K562 (cell line): ENCODE measurements around the gene HMX3. TPM values are rescaled to one million over a fixed set of nuclear protein-coding genes. Genes with fewer than 3 reads are reported as not detected.

Source experiments
- CBX8 ChIP-seq: fragments of 200-600 bp; sonication (generic); IDR thresholded peaks from 2 replicates; pipeline ENCODE4 v1.6.1; 2012; ENCODE audit warnings: borderline replicate concordance, mixed run types, low read depth, mild to moderate bottlenecking, moderate library complexity, mixed read lengths, low read length, control low read depth, inconsistent platforms; ENCODE audit not compliant: poor library complexity, severe bottlenecking; ENCODE audit errors: extremely low read depth
- ESRRA ChIP-seq: fragments of 450-650 bp; IDR thresholded peaks from 2 replicates; pipeline ENCODE4 v1.6.1; 2014; ENCODE audit warnings: low read depth, mild to moderate bottlenecking, moderate library complexity, borderline replicate concordance
- FOSL1 ChIP-seq: fragments of 200-800 bp; sonication (Bioruptor generic); conservative IDR thresholded peaks from 2 replicates; pipeline ENCODE4 v1.6.1; 2016; ENCODE audit warnings: missing genetic modification characterization, missing compliant biosample characterization
- FOXA1 ChIP-seq: fragments of 450-650 bp; IDR thresholded peaks from 2 replicates; pipeline ENCODE4 v1.6.1; 2016; ENCODE audit warnings: mild to moderate bottlenecking, borderline replicate concordance
- FUS ChIP-seq: fragments of 200-400 bp; formaldehyde crosslinking; optimal IDR thresholded peaks from 2 replicates; pipeline ENCODE3; 2017; ENCODE audit warnings: low read depth, low read length
- HIVEP1 ChIP-seq: fragments of 250-450 bp; sonication (Bioruptor Pico); IDR thresholded peaks from 2 replicates; pipeline ENCODE4 v1.4.0; 2020; ENCODE audit warnings: mild to moderate bottlenecking
- MED1 ChIP-seq: sonication (generic); formaldehyde crosslinking; IDR thresholded peaks from 2 replicates; pipeline ENCODE4 v1.8.1; 2023; ENCODE audit warnings: missing genetic modification reagents, borderline replicate concordance
- NCOR1 ChIP-seq: fragments of 450-650 bp; IDR thresholded peaks from 2 replicates; pipeline ENCODE4 v1.6.1; 2016; ENCODE audit warnings: mild to moderate bottlenecking, moderate library complexity
- SIN3B ChIP-seq: fragments of 450-650 bp; IDR thresholded peaks from 2 replicates; pipeline ENCODE4 v1.6.1; 2017; ENCODE audit warnings: low read depth, mild to moderate bottlenecking, moderate library complexity
- SMARCE1 ChIP-seq: fragments of 450-650 bp; IDR thresholded peaks from 2 replicates; pipeline ENCODE4 v1.7.1; 2016; ENCODE audit warnings: mild to moderate bottlenecking
- SRSF1 ChIP-seq: fragments of 200-400 bp; formaldehyde crosslinking; IDR thresholded peaks from 2 replicates; pipeline ENCODE4 v1.6.1; 2017; ENCODE audit warnings: mild to moderate bottlenecking, low read depth, low read length, moderate library complexity
- TAF9B ChIP-seq: fragments of 450-650 bp; IDR thresholded peaks from 2 replicates; pipeline ENCODE4 v1.6.1; 2018; ENCODE audit warnings: mild to moderate bottlenecking; ENCODE audit not compliant: partially characterized antibody
- TOE1 ChIP-seq, 2 experiments: fragments of 450-650 bp in 1 of 2; sonication (generic) in 1 of 2; formaldehyde crosslinking in 1 of 2; IDR thresholded peaks; 2 replicates each; pipeline versions ENCODE4 v1.7.1 to v1.8.0; 2016 to 2022; ENCODE audit warnings: borderline replicate concordance in 2 of 2, mild to moderate bottlenecking in 2 of 2, antibody characterized with exemption in 1 of 2, inconsistent platforms in 1 of 2, low read depth in 1 of 2, missing genetic modification reagents in 1 of 2, moderate library complexity in 1 of 2
- ZNF143 ChIP-seq: sonication (generic); formaldehyde crosslinking; IDR thresholded peaks from 2 replicates; pipeline ENCODE4 v1.9.0; 2022; ENCODE audit warnings: mild to moderate bottlenecking, missing genetic modification reagents
- ZNF23 ChIP-seq: fragments of 250-450 bp; sonication (Bioruptor Pico); IDR thresholded peaks from 2 replicates; pipeline ENCODE4 v1.4.0; 2020; ENCODE audit warnings: mild to moderate bottlenecking
- ZNF57 ChIP-seq: fragments of 450-650 bp; formaldehyde crosslinking; IDR thresholded peaks from 2 replicates; pipeline ENCODE4 v1.4.0; 2020; ENCODE audit warnings: mild to moderate bottlenecking, moderate library complexity
- polyA plus RNA-seq, 8 experiments: library from polyadenylated mRNA; depleted of rRNA in 4 of 8; stranded (reverse) in 5 of 8; unstranded in 3 of 8; fragments of >200 nt; fragmentation: Nextera tagmentation in 2 of 8; fragmentation: Illumina TruSeq in 1 of 8; extraction: Ambion mirVana in 2 of 8; extraction: Trizol in 1 of 8; gene quantifications; 2 replicates each; pipeline versions ENCODE4 v1.2.1 to v1.2.3, GENCODE V29; 2011 to 2014; ENCODE audit warnings: inconsistent platforms in 1 of 8, missing spikeins in 1 of 8
- total RNA-seq, 7 experiments: library from RNA; depleted of rRNA in 6 of 7; stranded (reverse); fragments of >200 nt in 6 of 7; fragmentation: Illumina TruSeq in 2 of 7; extraction: Trizol in 2 of 7; gene quantifications; 2 replicates each; pipeline versions ENCODE4 v1.2.1 to v1.2.3, GENCODE V29; 2011 to 2021; ENCODE audit warnings: low replicate concordance in 1 of 7
- TF ChIP-seq, protein P1 (sequence below): conservative IDR thresholded peaks from 2 replicates; pipeline ENCODE4 v1.6.1; 2011; ENCODE audit warnings: low read depth, mild to moderate bottlenecking, low read length; ENCODE audit not compliant: control insufficient read depth
- TF ChIP-seq, protein P2 (sequence below), 2 experiments: fragments of 150-350 bp in 1 of 2; IDR thresholded peaks; 2 replicates each; pipeline ENCODE4 v1.6.1; 2012 to 2016; ENCODE audit warnings: low read depth in 2 of 2, low read length in 2 of 2, mild to moderate bottlenecking in 1 of 2, moderate library complexity in 1 of 2
- TF ChIP-seq, protein P3 (sequence below): sonication (generic); formaldehyde crosslinking; IDR thresholded peaks from 2 replicates; pipeline ENCODE4 v1.8.1; 2022; ENCODE audit warnings: missing genetic modification reagents
- TF ChIP-seq, protein P4 (sequence below): fragments of 250-450 bp; sonication (Bioruptor Pico); IDR thresholded peaks from 2 replicates; pipeline ENCODE4 v1.8.0; 2021; ENCODE audit warnings: mild to moderate bottlenecking, moderate library complexity

Gene HMX3
- total and polyA plus RNA-seq, 9 of the 15 experiments (the other 6 are each of a cell fraction or from before 2014, with no cell fraction given): 0.55 to 43.5 (median 7.4) TPM; not detected in 2

DNA sequence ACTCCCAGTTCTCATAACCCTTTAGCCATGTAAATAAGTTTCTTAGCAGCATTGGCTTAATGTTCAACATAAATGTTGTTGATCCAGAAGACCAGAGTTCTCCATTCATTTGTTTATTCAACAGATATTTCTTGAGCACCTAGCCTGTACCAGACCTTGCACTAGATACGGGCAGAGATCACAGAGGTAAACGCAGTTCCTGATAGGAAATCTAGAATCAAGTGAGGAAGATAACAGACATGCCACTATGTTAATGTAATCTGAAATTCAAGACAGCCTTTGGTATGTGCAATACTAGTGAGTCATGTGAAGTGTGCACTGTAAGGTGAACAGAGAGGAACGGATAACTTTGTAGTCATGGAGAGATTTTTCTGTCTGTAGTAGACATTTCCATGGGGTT lies 21.4 kb downstream of the HMX3 start (continued):
- TF ChIP-seq FOSL1 (tag) (peak; percentile 56), SMARCE1 (0 out of 2 replicates have a peak, but pooled peaks have one; percentile 31), FUS (no peak), MED1 (CRISPR knock-in tag) (no peak), ESRRA (no peak), ZNF57 (CRISPR knock-in tag) (no peak), TAF9B (no peak), SRSF1 (no peak), NCOR1 (0 out of 2 replicates have a peak, but pooled peaks have one; percentile 14), CBX8 (no peak), ZNF23 (CRISPR knock-in tag) (no peak), TOE1 (IDR thresholded peaks at IDR 0.05; ENCODE audit: borderline replicate concordance) (no peak), TOE1 (CRISPR knock-in tag; IDR thresholded peaks at IDR 0.05; ENCODE audit: borderline replicate concordance, low read depth) (no peak), SIN3B (no peak), ZNF143 (CRISPR knock-in tag) (no peak), FOXA1 (no peak), HIVEP1 (CRISPR knock-in tag) (no peak)
- TF ChIP-seq, protein P1, sequence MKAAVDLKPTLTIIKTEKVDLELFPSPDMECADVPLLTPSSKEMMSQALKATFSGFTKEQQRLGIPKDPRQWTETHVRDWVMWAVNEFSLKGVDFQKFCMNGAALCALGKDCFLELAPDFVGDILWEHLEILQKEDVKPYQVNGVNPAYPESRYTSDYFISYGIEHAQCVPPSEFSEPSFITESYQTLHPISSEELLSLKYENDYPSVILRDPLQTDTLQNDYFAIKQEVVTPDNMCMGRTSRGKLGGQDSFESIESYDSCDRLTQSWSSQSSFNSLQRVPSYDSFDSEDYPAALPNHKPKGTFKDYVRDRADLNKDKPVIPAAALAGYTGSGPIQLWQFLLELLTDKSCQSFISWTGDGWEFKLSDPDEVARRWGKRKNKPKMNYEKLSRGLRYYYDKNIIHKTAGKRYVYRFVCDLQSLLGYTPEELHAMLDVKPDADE: no peak
- TF ChIP-seq, protein P2, sequence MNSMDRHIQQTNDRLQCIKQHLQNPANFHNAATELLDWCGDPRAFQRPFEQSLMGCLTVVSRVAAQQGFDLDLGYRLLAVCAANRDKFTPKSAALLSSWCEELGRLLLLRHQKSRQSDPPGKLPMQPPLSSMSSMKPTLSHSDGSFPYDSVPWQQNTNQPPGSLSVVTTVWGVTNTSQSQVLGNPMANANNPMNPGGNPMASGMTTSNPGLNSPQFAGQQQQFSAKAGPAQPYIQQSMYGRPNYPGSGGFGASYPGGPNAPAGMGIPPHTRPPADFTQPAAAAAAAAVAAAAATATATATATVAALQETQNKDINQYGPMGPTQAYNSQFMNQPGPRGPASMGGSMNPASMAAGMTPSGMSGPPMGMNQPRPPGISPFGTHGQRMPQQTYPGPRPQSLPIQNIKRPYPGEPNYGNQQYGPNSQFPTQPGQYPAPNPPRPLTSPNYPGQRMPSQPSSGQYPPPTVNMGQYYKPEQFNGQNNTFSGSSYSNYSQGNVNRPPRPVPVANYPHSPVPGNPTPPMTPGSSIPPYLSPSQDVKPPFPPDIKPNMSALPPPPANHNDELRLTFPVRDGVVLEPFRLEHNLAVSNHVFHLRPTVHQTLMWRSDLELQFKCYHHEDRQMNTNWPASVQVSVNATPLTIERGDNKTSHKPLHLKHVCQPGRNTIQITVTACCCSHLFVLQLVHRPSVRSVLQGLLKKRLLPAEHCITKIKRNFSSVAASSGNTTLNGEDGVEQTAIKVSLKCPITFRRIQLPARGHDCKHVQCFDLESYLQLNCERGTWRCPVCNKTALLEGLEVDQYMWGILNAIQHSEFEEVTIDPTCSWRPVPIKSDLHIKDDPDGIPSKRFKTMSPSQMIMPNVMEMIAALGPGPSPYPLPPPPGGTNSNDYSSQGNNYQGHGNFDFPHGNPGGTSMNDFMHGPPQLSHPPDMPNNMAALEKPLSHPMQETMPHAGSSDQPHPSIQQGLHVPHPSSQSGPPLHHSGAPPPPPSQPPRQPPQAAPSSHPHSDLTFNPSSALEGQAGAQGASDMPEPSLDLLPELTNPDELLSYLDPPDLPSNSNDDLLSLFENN (IDR thresholded peaks at IDR 0.05; ENCODE audit: low read depth in 2 of 2, low read length in 2 of 2): no peak
- TF ChIP-seq, protein P3, sequence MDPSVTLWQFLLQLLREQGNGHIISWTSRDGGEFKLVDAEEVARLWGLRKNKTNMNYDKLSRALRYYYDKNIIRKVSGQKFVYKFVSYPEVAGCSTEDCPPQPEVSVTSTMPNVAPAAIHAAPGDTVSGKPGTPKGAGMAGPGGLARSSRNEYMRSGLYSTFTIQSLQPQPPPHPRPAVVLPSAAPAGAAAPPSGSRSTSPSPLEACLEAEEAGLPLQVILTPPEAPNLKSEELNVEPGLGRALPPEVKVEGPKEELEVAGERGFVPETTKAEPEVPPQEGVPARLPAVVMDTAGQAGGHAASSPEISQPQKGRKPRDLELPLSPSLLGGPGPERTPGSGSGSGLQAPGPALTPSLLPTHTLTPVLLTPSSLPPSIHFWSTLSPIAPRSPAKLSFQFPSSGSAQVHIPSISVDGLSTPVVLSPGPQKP (CRISPR knock-in tag): no peak
- TF ChIP-seq, protein P4, sequence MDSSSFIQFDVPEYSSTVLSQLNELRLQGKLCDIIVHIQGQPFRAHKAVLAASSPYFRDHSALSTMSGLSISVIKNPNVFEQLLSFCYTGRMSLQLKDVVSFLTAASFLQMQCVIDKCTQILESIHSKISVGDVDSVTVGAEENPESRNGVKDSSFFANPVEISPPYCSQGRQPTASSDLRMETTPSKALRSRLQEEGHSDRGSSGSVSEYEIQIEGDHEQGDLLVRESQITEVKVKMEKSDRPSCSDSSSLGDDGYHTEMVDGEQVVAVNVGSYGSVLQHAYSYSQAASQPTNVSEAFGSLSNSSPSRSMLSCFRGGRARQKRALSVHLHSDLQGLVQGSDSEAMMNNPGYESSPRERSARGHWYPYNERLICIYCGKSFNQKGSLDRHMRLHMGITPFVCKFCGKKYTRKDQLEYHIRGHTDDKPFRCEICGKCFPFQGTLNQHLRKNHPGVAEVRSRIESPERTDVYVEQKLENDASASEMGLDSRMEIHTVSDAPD (CRISPR knock-in tag): no peak
